ENCODE measurements around the gene KDM5C.
A peak's percentile ranks its signal among the peaks of the same experiment; 100 is the strongest.
"Not testable (repeated sequence)": the region's sequence is repeated elsewhere in the genome, so short reads cannot be mapped to it uniquely, and the experiment has no call there.

KDM5C gene

GRCh38 chrX:53184836-53185235, 40.2 kb downstream of the KDM5C start:
- no peak overlapping the region for H3K27ac ChIP-seq
- no peak for TF ChIP-seq CTCF (IDR thresholded peaks at IDR 0.05; ENCODE audit: low read depth, low read length, missing control alignments)
- in situ Hi-C loops (cut with HindIII; ENCODE audit: low pct_ligation_motif_present, low sequenced_read_pairs), result no loop called here
- H3K4me3 ChIP-seq (ENCODE audit: low read depth, low read length), result no peak overlapping the region
- H3K36me3 ChIP-seq (replicated peaks), result peaks cover 3% of the 10 kb centered on the region
- peak; percentile 22 for DNase-seq
- no peaks in the 10 kb centered on the region for H3K27me3 ChIP-seq (replicated peaks)

GRCh38 chrX:53171356-53171755, 53.7 kb downstream of the KDM5C start:
- H3K36me3 ChIP-seq (replicated peaks), result no peaks in the 10 kb centered on the region
- H3K4me3 ChIP-seq (ENCODE audit: low read depth, low read length), result no peak overlapping the region
- TF ChIP-seq CTCF (IDR thresholded peaks at IDR 0.05; ENCODE audit: low read depth, low read length, missing control alignments), result peak; percentile 19
- no peaks in the 10 kb centered on the region for H3K27me3 ChIP-seq (replicated peaks)
- in situ Hi-C loops (cut with HindIII; ENCODE audit: low pct_ligation_motif_present, low sequenced_read_pairs), result no loop called here
- DNase-seq, result no peak
- no peak overlapping the region for H3K27ac ChIP-seq

DNA sequence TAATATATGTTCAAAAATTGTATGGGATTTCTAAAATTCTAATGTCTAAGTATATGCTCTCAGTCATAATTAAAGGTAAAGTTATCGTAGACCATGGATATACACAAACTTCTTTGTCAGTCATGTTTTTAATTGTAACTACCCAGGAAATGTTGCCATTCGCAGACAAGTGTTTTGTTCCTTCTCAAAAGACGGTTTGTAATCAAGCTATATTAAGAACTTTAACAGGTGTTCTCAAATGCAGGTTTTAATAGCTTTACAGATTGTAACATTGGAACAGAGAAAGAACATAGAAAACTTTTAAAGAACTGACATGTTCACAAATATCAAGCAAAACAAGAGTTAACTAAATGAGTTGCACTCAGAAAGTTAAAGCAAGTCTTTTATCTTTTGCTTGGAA, 58.9 kb downstream of the KDM5C start:
- TF ChIP-seq CTCF (IDR thresholded peaks at IDR 0.05; ENCODE audit: low read depth, low read length, missing control alignments), result no peak
- Histone ChIP-seq H3K27me3 (replicated peaks) (peaks cover 2% of the 10 kb centered on the region), H3K27ac (no peak overlapping the region), H3K4me3 (ENCODE audit: low read depth, low read length) (no peak overlapping the region), H3K36me3 (replicated peaks) (no peaks in the 10 kb centered on the region)
- in situ Hi-C loops (cut with HindIII; ENCODE audit: low pct_ligation_motif_present, low sequenced_read_pairs), result no loop called here
- DNase-seq, result no peak

DNA sequence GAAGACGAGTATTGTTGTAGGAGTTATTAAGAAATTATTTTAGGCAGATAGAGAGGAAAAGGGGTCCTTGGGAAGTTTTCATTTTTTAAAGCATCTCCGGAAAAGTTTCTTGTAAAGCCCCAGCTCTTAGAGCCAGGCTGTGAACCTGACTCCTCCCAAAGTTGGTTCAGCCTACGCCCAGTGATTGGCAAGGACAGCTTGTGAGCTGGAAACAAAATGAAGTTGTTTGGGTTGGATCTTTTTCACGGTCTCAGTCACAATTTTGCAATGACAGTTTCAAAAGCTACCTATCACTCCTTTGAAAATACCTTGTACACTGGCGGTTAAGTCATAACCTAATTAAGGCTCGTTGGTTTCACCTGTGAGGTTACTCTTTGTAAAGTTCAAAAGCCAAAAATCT, 60.4 kb downstream of the KDM5C start:
- H3K27me3 ChIP-seq (replicated peaks); H3K36me3 ChIP-seq (replicated peaks); H3K27ac ChIP-seq; DNase-seq; H3K4me3 ChIP-seq (ENCODE audit: low read depth, low read length); in situ Hi-C loops (cut with HindIII; ENCODE audit: low pct_ligation_motif_present, low sequenced_read_pairs): not testable (repeated sequence)

- Histone ChIP-seq H3K27me3 (replicated peaks) (peaks cover 2% of the 10 kb centered on the region), H3K27ac (no peak overlapping the region), H3K4me3 (ENCODE audit: low read depth, low read length) (no peak overlapping the region), H3K36me3 (replicated peaks) (no peaks in the 10 kb centered on the region)
- in situ Hi-C loops (cut with HindIII; ENCODE audit: low pct_ligation_motif_present, low sequenced_read_pairs), result no loop called here
- DNase-seq, result no peak
- TF ChIP-seq CTCF (IDR thresholded peaks at IDR 0.05; ENCODE audit: low read depth, low read length, missing control alignments), result no peak
Observed at GRCh38 chrX:53163436-53163835, 61.6 kb downstream of the KDM5C start.

DNA sequence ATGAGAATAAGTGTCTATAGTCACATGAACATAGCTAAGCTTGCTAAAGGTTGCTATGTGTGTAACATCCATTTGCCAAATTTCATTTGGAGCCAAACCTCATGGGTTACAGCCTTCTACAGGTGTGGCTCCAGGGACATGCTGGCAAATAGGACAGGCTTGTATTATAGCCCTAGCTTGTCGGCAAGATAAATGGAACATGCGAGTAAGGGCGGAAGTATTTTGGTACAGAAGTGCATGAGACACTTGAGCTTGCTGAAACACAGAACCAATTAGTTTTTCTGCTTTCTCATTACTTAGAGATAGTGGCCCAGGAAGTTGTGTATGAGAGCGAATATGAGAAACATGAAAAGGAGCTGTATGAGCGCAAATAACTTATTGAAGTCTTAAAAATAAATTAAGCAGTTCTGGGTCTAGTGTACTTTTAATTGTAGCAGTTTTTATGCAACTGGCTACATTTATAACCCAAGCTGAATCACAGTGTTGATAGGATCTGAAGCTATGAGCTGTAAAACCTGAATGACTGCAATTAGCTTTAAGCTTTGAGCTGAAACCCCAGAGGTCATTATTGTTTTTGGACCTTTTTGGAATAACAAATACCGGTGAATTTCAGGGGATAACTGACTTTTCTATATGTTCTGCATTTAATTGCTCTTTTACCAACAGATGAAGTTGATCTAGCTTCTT, 64.6 kb downstream of the KDM5C start:
- peaks cover 2% of the 10 kb centered on the region for H3K27me3 ChIP-seq (replicated peaks)
- no peak for DNase-seq
- H3K4me3 ChIP-seq (ENCODE audit: low read depth, low read length), result no peak overlapping the region
- H3K36me3 ChIP-seq (replicated peaks), result no peaks in the 10 kb centered on the region
- in situ Hi-C loops (cut with HindIII; ENCODE audit: low pct_ligation_motif_present, low sequenced_read_pairs), result no loop called here
- no peak overlapping the region for H3K27ac ChIP-seq
- no peak for TF ChIP-seq CTCF (IDR thresholded peaks at IDR 0.05; ENCODE audit: low read depth, low read length, missing control alignments)
